22Rv1 (cell line): ENCODE measurements around the gene FHOD1.

Experiments
- H3K27ac ChIP-seq: fragments of 450-650 bp; 2 replicates; pipeline ENCODE4 v1.5.1; 2017
- CTCF ChIP-seq: fragments of 450-650 bp; IDR thresholded peaks from 2 replicates; pipeline ENCODE4 v1.5.1; 2017; ENCODE audit warnings: mild to moderate bottlenecking
- ZFX ChIP-seq: fragments of 450-650 bp; IDR thresholded peaks from 2 replicates; pipeline ENCODE4 v1.6.1; 2017; ENCODE audit warnings: antibody characterized with exemption, borderline replicate concordance

The FHOD1 gene

GRCh38 chr16:67216612-67217490, 30.4 kb downstream of the FHOD1 start:
- H3K27ac ChIP-seq: no peak overlapping the region
- TF ChIP-seq ZFX: no peak
- no peak for TF ChIP-seq CTCF

- no peak overlapping the region for H3K27ac ChIP-seq
- no peak for TF ChIP-seq ZFX
- TF ChIP-seq CTCF: no peak
Measured at GRCh38 chr16:67215706-67216105, 31.6 kb downstream of the FHOD1 start.

- H3K27ac ChIP-seq: no peak overlapping the region
- TF ChIP-seq CTCF: no peak
- TF ChIP-seq ZFX: no peak
Measured at GRCh38 chr16:67213197-67214019, 33.9 kb downstream of the FHOD1 start.

GRCh38 chr16:67212766-67213165, 34.5 kb downstream of the FHOD1 start:
- TF ChIP-seq ZFX: no peak
- no peak for TF ChIP-seq CTCF
- H3K27ac ChIP-seq: no peak overlapping the region

GRCh38 chr16:67211674-67212073, 35.6 kb downstream of the FHOD1 start:
- TF ChIP-seq ZFX (no peak), CTCF (no peak)
- H3K27ac ChIP-seq: no peak overlapping the region

GRCh38 chr16:67210069-67210937, 37.0 kb downstream of the FHOD1 start:
- no peak overlapping the region for H3K27ac ChIP-seq
- no peak for TF ChIP-seq CTCF
- no peak for TF ChIP-seq ZFX
